ENCODE results near the gene SCAF4.

DNA sequence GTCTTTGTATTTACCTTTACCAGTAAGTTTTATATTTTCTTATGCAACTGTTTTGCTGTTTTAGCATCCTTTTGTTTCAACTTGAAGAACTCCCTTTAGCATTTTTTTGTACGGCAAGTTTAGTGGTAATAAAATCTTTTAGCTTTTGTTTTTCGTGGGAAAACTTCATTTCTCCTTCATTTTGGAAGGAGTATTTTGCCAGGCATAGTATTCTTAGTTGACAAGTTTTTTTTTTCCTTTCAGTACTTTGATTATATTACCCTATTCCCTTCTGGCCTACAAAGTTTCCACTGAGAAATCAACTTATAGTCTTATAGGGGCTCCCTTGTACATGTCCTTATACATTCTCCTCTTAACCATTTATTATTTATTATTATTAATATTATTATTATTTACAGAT lies 95.0 kb downstream of the SCAF4 start:
- TF ChIP-seq, protein P1, sequence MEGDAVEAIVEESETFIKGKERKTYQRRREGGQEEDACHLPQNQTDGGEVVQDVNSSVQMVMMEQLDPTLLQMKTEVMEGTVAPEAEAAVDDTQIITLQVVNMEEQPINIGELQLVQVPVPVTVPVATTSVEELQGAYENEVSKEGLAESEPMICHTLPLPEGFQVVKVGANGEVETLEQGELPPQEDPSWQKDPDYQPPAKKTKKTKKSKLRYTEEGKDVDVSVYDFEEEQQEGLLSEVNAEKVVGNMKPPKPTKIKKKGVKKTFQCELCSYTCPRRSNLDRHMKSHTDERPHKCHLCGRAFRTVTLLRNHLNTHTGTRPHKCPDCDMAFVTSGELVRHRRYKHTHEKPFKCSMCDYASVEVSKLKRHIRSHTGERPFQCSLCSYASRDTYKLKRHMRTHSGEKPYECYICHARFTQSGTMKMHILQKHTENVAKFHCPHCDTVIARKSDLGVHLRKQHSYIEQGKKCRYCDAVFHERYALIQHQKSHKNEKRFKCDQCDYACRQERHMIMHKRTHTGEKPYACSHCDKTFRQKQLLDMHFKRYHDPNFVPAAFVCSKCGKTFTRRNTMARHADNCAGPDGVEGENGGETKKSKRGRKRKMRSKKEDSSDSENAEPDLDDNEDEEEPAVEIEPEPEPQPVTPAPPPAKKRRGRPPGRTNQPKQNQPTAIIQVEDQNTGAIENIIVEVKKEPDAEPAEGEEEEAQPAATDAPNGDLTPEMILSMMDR (IDR thresholded peaks at IDR 0.05; ENCODE audit: extremely low read depth in 1 of 2, insufficient read depth in 1 of 2, low read depth in 1 of 2, low read length in 2 of 2): no peak
- TF ChIP-seq POLR2AphosphoS5 (IDR thresholded peaks at IDR 0.05; ENCODE audit: insufficient read depth, low read depth, low read length): no peak
- TF ChIP-seq POLR2A (IDR thresholded peaks at IDR 0.05; ENCODE audit: low read depth, low read length): no peak
- no peak for TF ChIP-seq JUN (IDR thresholded peaks at IDR 0.05; ENCODE audit: borderline replicate concordance, insufficient read depth, insufficient read length, low read depth)

Data from endothelial cell of umbilical vein (primary cell).